HUDEP-2 (cell line): ENCODE data around the gene HRAS.

Experiments
- DNase-seq, 76 experiments: peaks; one replicate each; lab custom pipeline; 2025; ENCODE audit not compliant: unreplicated experiment in 76 of 76; lab: John Stamatoyannopoulos, UW

HRAS gene

DNA sequence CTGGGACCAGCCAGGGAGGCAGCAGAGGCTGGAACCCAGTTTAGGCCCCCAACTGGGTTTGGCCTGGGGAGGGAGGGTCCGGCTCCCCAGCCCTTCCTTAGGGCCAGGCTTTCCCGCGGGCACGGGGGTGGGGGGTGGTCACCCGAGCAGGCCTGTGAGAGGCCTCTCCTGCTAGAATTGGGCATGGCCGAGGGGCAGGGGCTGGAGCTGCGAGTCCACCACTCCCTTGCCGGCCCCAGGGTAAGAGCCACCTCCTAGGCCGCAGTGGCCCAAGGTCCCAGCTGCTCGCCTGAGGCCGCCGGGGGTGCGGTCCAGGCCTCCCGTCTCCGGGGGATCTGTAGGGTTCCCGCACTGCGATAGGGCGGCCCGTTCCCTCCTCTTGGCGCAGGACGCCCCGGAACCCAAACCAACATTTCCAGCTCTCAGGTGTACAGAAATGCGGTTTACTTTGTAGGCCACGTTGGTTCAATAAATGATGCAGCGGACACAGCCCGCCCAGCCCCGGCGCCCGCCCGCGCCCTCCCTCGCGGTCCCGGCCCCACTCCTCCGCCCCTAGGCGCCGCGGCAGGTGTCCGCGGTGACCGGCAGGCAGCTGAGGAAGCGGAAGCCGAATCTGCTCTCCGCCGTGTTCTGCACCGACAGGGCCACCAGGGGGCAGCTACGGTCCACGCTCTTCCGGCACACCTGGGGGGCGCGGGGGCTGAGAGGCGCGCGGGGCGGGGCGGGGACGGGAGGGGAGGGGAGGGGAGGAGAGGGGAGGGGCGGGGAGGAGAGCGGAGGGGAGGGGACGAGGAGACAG is 19.3 kb upstream of the HRAS start:
- DNase-seq = peak in 28 of 76 experiments; percentile 14 to 45 (median 30)

DNA sequence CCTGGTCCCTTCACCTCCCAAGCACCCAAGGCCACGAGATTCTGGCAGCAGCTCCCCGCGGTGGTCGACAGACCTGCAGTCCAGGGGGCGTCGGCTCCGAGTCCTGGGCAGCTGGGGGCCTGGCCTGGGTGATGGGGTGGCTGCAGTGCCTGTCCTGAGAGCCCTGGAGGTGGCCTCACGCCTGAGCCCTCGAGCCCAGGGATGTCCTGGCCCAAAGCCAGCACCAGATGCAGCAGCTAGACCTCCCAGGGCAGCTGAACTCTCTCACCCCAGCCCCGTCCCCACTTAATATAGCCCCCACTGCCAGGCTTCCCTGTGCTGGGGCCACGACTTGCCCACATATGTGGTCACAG is 18.6 kb upstream of the HRAS start:
- no peak for DNase-seq

DNA sequence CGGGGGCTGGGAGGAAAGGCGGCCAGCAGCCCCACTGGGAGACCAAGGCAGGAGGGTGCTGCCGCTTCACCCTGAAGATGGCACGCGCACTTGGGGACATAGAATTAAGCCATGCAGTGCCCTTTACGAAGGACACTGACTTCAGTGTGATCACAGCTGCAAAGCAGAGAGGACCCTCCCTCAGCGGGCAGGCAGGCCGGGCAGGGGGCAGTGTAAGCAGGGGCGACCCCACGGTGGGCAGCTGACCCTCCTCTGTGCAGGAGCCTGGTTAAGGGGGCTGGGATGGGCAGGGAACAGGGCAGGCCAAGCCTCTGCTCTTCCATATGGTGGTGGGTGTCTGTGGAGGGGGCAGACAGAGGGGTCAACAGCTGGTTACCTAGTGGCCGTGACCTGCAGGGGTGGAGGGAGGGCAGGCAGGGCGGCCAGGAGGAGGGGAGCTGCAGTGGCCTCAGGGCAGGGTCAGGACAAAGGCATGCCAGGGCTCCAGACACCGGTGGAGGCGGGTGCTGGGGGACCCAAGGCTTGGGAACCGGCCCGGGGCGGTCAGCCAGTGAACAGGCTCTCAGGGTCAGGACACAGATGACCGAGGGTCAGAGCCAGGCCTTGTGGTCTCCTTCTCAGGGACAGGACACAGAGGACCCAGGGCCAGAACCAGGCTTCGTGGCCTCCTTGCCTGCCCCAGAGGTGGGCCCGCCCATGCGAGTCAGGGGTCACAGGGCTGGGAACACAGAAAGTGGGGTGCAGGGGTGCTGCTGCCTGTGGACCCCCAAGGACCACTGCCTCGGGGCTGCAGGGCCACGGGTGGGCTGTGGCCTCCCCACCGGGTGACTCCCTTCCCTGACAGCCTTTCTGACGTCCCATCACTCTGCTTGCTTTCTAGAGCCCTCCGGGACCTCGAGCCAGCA is 18.0 kb upstream of the HRAS start:
- no peak for DNase-seq

DNA sequence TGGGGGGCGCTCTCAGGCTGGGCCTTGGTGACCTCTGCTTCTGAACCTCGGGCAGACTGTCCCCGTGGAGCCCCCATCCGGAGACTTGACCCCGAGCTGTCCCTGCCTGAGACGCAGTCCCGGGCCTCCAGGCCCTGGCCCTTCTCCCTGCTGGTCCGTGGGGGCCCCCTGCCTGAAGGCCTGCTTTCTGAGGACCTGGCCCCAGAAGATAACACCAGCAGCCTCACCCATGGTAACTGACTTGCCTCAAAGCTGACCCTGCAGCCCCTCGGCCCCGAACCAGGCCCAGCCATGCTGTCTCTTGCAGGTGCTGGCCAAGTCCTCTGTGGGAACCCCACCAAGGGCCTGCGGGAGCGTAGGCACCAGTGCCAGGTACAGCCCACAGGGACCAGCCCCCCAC is 16.2 kb upstream of the HRAS start:
- DNase-seq = no peak

DNA sequence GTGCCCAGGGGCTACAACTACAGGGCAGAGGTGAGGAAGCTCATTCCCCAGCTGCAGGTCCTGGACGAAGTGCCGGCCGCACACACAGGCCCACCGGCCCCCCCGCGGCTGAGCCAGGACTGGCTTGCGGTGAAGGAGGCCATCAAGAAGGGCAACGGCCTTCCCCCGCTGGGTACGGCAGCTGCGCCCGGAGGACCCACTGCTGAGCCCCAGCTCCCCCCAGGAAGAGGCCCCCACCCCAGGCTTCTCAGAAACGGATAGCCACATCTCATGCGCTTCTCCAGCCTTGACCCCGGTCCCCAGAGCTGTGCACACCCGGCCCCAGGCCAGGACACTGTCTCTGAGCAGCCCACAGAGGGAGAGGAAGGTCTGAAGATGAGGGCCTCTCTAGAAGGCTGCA is 15.8 kb upstream of the HRAS start:
- DNase-seq = no peak

DNA sequence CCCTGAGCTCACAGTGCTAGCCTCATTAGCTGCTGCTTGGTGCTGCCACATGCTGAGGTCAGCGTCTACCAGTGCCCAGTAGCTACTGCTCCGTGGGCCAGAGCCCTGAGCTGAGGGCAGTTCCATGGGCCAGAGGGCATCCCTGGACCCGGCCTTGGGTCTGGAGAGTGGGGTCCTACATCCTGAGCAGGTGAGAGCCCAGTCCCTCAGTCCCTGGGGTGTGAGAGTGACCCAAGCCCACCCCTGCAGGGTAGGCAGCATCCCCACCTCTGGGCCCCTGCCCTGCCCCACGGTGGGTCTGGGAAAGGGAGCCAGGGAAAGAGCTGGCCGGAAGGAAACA is 15.3 kb upstream of the HRAS start:
- DNase-seq = no peak

DNA sequence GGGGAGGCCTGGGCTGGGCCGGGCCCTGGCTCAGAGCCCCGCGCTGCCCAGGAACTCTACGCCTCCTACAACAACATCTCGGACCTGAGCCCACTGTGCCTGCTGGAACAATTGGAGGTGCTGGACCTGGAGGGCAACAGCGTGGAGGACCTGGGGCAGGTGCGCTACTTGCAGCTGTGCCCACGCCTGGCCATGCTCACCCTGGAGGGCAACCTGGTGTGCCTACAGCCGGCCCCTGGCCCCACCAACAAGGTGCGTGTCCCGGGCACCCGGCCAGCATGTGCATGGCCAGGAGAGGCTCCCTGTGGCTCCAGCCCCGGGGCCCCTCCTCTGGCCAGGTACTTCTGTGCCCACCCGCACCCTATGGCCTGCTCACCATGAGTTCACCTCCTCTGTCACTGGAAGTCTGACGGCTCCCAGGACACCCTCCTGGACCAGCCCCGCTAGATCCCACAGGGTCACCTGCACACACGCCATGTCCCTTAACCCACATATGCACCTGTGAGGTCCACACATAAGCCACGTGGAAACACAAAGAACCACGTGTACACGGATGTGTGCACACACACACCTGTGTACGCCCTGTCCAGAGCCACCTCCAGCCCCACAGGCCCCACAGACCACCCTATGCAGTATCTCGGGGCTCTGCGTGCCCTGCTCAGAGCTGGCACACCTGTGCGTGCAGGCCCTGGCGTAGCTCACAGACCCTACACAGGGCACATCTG is 14.8 kb upstream of the HRAS start:
- DNase-seq = no peak

DNA sequence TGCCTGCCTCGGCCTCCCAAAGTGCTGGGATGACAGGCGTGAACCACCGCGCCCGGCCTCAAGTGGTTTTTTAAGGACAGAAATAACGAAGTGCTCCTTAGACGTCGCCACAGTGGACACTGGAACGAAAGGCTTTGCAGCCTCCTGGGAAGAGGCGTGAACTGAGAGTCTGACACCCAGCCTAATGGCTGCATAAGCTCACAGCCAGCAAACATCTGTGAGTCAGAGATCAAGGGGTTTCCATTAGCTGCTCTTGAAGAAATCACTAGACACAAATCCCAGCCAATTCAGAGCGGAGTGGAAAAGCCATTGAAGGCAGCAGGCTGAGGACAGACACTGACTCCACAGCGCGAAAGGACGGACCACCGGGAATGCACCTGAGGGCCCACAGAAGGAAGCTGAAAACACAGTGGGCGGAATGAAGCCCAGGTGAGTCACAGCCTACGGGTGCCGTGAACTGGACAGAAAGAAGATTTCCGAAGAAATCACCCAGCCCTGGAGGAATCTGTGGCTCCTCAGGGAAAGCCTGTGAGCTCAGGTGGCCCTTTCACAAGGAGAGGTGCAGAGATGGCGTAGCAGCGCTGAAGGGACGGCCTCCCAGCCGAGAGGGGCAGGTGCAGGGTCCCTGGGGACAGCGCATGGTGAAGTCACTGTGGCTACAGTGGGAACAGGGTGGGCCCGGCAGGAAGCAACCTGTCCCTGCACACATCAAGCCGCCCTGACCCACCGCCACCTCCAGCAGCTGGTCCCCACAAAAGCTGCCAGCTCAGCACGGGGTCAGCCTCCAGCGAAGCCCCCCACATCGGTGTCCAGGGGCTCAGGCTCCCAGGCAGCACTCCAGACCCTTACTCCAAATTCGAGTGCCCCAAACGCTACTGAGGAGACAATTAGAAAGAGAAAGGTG is 13.6 kb upstream of the HRAS start:
- no peak for DNase-seq

DNA sequence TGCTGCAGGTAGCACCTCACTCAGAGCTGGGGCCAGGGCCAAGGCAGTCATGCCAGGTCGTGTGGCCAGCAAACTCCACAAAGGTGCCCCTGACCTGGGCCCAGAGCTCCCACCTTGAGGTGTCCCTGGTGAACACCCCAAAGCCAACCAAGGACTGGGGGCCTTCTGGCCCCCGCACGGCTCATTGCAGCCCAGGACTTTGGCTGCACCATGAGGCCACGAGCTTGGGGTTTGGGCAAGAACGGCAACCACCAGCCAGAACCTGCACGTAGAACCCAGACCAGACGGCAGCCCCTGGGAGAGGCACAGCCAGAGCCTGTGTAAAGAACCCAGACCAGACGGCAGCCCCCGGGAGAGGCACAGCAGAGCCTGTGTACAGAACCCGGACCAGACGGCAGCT is 9.8 kb upstream of the HRAS start:
- no peak for DNase-seq

DNA sequence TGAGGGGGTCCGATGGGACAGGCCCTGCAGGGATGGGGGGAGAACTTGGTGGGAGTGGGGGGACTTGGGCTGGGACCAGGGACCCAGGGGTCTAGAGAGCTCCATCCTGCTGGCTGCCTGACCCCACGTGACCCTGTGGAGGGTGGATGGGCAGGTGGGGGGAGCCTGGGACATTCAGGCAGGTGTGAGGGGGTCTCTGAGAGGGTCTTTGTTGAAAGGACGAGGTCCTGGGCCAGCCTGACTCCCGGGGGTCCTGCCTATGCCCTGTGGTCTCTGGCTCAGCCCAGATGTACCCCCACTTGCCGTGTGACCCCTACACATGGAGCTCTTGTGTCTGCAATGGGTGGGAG is 9.4 kb upstream of the HRAS start:
- no peak for DNase-seq

DNA sequence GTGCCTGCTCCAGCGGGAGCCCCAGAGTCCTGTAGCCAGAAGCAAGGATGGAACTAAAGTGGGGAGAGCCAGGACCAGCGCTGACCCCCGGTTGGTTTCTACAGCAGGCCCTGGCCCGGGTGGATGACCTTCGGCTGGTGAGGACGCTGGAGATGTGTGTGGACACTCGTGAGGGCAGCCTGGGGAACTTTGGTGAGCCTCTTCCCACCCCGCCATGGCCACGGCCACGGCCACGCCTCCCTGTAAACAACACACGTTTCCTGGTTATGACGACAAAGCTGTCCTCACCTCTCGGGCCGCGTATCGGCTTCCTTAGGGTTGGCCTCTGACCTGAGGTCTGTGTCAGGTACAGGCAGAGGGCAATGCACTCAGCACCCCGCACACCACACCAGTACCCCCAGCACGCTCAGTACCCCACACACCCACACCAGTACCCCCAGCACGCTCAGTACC is 6.1 kb upstream of the HRAS start:
- DNase-seq = no peak

DNA sequence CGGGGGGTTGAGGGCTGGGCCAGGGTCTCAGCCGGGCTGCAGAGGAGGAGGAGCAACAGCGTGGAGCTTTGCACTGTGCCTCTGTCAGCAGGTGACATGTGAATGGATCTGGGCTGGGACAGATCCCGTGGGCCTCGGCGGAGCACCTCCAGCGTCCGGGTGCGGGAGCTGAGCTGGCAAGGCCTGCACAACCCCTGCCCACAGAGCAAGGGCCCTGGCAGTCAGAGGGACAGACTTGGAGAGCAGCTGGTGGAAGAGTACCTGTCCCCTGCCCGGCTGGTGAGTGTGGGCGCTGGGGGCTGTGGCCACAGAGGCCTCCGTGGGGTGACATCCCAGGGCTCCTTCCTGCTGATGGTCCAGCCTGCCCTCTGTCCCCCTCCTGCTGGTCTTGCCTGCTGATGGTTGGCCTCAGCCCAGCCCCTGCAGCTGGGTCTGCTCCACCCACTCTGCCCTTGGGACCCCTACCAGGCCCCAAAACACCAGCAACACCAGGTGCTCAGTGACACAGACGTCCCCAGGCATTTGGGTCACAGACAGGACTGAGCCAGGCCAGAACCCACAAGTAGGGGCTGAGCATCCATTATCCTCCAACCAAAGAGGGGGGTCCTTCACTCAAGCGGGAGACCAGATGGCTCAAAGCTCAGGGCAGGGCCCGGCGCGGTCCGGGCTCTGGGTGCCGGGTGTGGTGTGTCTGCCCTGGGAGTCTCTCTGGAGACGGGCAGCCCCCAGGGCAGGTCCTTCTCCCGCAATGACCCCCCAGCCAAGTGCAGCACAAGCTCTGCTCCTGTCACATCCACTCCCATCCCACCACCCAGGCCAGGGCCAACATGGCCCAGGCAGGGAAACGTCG is 5.4 kb upstream of the HRAS start:
- DNase-seq = no peak

DNA sequence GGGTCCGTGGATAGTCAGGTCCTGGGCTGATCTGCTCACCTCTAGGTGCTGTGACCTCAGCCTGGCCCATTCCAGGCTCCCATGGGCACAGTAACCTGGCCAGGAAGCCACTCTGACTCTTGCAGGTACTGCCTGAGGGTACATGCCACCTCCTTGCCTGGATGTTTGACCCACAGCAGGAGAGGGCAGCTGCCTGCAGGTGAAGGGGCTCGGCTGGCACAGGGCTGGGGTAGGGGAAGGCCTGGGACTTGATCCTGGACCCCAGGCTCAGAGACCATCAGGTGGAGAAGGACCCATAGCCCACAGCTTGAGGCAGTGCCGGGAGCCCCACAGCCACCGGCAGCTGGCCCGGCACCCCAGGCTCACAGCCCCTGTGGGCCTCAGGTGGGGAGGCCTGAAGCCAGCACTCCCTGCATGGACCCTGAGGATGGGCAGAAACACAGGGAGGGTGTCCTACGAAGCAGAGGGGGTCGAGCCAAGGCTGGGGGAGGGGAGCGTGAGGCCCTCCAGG is 4.7 kb upstream of the HRAS start:
- no peak for DNase-seq

DNA sequence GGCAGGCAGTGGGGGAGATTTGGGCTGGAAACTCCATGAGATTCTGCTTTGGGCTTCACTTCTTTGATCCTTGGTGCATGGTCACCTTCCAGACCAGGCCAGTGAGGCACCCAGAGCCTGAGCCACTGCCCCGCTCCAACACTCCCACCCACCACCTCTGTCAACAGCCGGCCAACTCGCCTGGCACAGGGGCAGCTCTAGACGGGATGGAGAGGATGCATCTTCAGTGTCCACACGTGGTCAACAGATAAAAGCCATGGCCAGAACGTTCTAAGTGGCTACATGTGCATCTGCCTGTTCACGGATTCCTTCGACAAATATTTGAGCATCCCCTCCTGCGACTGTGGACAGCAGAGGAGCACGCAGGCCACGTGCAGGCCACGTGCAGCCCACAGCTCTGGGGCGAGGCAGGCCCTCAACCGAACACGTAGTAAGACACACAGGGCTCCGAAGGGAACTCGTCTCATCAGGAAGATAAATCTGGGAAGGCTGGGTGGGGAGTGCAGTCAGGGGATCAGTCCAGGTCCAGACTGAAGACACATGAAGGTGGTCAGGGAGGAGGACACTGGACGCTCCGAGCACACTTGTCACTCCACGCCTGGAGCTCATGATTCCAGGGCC is 3.2 kb upstream of the HRAS start:
- no peak for DNase-seq

DNA sequence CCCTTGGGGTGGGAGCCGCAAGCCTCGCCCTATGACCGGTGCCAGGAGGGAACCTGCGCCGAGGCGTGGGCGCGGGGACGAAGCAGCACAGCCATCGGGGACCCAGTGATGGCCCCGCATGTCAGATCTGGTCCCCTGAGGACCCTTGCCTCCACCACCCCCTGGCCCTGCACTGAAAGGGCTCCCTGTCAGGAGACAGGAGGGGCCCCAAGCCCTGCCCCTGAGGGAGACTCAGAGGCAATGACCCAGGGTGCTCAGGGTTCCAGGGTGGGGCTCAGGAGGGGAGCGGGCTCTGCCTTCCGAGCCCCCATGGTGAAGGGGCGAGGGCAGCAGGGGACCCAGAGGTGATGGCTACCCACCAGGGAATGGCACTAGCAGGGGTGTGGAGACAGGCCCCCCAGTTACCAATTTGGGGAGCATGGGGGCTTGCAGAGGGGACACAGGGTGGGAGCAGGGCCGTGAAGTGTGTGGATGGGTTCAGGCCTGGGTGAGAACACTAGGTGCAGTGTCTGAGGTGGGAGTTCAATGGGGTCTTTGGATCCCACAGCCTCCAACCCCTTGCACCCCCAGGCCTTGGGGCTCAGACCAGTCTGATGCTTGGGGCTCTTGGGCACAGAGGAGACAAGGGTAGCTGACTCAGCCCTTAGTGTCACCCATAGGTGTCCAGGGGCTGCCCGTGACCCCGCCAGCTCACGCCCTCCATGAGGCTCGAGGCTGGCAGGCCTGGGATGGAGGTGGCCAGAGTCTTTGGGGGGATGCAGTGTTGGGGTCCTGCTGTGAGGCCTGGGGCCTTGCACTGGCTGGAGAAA is 2.5 kb upstream of the HRAS start:
- DNase-seq = no peak

DNA sequence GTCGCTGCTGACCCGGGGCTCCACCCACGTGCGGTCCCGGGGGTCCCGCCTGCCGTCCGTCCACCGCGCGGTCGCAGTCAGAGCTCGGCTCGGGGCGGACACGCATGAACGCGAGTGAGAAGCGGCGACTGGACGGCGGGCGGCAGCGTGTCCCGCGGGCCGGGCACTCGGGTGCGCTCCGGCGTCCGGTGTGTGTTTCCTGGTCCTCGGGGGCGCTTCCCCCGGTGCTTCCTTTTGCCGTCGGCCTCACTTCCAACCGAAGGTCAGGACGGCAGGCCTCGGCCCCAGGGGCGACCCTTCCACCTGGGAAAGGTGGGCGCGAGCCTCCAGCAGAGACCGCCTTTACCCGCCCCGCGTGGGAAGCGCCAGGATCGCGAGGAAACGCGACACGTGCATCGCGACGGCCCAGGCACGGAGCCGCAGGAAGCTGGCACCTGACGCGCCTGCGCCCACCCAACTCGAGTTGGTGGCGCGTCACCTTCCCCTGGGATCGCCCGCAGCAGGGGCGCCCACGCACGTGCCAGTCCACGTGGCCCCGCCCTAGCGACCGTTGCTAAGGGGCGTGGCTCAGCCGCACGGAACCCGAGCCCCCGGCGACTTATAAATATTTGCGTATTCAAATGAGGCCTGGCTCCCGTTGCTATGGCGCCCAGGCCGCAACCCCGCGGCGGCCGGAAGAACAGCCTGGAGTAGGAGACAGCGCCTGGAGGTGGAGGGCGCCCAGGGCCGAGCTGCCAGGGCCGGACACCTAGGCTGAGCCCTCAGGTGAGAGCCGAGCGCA is 1.7 kb upstream of the HRAS start, which contains the start of gene LRRC56:
TSS of gene LRRC56 (plus strand) at position 687 of the 781 bp plus-strand sequence. CDS start 3,158 bp downstream, outside the sequence.
- peak in 74 of 76 experiments; percentile 33 to 95 (median 84) for DNase-seq

DNA sequence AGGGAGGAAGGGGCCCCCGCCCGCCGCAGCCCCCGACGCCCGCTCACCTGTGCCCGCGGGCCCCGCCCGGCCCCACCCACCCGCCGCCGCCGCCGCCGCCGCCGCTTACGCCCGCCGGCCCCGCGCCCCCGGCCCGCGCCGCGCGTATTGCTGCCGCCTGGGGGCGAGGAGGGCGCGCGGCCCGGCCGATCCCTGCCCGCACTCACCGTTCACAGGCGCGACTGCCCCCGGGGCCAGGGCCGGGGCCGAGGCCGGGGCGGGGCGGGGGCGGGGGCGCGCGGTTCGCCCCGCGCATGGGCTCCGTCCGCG is 212 bp downstream of the HRAS start:
- no peak for DNase-seq
